Right lung (tissue), 5 donors: ENCODE data around the gene ABHD2. TPM values are rescaled to one million over a fixed set of nuclear protein-coding genes. Genes with fewer than 3 reads are reported as not detected.
A peak's percentile ranks its signal among the peaks of the same experiment; 100 is the strongest.
"Not testable (repeated sequence)": the region's sequence is repeated elsewhere in the genome, so short reads cannot be mapped to it uniquely, and the experiment has no call there.

ENCODE experiments used
- DNase-seq, 2 donors: peaks; one replicate each; pipeline ENCODE4 v3.0.0-alpha.2; 2013
- polyA plus RNA-seq, 5 donors: library from polyadenylated mRNA; unstranded; fragments of 120-200 nt; gene quantifications; one replicate each; pipeline versions ENCODE4 v1.2.1 to v1.2.3, GENCODE V29; 2013; ENCODE audit warnings: inconsistent platforms in 1 of 5, low replicate concordance in 1 of 5; ENCODE audit not compliant: insufficient read length in 5 of 5, insufficient read depth in 1 of 5

ABHD2 gene
- polyA plus RNA-seq, 5 donors = 32.4 to 49.5 (median 38.0) TPM

DNA sequence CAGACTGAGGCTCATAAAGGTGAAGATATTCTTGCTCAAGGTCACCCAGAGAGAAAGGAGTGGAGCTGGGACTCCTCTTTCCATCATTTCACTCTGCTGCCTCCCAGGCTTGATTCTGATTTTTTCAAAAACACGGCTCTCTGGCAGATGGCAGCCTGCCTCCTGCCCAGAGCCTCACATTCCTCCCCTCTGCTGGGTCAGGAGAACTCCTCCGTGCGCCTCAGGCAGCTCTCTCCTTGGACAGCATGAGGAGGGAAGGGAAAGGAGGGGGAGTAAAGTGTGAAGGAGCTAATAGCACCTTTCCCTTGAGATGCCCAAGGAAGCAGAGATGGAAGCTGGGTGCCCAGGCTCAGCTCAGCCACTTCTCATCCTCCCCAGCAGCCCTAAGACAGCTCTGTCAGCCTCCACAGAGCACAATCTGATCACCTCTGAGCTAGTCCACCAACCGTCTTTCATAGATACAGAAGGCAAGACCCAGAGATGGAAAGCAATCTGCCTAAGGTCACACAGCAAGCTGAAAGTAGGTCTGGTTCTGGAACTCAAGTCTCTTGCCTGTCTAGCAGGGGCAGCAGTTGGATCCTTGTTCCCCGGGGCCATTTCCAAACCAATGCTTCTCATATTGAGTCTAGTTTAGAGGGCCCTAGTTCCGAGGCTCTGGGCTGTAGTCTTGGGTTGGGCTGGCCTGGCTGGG, 129.6 kb downstream of the ABHD2 start:
- no peak for DNase-seq

DNA sequence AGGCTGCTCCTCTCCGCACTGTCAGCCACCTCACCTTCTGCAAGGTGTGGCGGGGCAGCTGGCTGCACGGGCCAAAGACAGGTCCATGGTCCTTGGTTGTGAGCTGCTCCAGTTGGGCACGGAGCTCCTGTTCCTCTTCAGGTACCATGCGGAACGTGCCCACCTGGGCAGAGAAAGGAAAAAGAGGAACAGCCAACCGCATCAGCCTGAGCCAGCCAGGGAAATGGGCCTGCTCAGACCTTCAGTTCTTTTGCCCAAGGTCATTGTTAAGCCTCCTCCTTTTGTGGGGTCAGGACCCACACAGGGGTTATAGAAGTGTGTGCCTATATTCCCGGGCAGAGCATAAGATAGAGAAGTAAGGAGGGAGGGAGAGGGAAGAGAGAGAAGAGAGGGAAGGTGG, 130.3 kb downstream of the ABHD2 start:
- no peak for DNase-seq

DNA sequence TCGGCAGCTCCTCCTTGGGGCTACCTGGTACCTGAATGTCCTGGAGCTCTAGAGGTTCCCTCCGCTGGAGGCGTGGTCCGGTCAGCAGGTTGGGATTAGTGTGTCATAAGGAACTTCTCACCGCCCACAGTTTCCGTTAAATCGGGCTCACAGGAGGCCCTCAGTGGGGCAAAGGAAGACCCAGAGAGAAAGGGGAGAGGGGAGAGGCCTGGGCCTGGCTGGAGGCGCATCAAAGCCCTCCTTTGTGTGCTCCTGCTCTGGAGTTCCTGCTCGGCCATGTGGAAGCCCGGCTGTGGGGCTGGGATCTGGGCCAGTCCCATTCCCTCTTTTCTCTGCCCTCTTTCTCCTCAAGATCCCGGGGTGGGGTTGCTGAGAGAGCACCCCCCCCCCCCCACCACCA, 133.3 kb downstream of the ABHD2 start, which contains the start of gene RLBP1:
TSS of gene RLBP1 (minus strand) at position 37 of the 400 bp plus-strand sequence. CDS start 2,604 bp downstream, outside the sequence.
- DNase-seq = no peak

DNA sequence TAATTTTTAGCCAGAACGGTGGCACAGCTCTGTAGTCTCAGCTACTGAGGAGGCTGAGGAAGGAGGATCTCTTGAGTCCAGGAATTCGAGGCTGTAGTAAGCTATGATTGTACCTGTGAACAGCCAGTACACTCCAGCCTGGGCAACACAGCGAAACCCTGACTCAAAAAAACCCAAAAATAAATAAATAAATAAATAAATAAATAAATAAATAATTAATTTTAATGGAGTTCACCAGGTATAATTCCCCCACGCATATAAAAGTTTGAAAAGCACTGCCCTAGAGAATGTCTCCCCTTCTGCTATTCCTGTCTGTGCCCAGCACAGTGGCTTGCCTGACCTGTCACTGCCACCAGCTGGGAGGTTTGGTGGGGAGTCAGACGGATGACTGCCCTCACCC, 137.3 kb downstream of the ABHD2 start:
- no peak for DNase-seq

DNA sequence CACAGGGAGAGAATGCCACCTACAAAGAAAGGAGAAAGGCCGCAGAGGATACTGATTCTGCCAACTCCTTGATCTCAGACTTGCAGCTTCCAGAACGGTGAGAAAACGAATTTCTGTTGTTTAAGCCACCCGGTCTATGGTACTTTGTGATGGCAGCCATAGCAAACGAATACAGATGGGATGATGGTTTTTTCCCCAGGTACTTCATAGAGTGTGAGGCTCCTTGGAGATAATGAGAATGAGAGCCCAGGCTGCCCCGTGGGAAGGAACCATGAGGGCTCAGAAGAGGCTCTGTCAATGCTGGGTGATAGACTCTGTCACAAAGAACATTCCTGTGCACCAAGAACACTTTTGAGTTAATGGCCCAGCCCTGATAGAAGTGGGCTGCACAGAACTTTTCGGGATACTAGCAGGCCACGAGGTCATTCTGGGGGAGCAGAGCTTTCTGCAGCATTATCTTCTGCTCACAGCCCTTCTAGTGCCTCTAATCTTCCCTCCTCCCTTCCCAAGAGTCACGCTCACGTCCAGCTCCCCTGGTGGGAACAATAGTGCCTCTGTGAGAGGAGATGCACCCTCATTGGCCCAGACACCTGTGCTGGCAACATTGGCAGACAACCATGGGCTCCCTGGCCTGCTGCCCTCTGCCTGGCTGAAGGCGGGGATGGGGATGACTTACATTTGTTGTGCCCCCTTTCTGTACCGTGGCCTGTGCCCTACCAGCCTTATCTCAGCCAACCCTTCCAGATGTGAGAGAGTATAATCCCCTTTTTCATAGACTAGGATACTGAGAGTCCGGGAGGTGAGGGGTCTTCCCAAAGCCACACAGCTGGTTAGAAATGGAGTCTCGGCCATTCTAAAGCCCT, 138.3 kb downstream of the ABHD2 start:
- DNase-seq = no peak

DNA sequence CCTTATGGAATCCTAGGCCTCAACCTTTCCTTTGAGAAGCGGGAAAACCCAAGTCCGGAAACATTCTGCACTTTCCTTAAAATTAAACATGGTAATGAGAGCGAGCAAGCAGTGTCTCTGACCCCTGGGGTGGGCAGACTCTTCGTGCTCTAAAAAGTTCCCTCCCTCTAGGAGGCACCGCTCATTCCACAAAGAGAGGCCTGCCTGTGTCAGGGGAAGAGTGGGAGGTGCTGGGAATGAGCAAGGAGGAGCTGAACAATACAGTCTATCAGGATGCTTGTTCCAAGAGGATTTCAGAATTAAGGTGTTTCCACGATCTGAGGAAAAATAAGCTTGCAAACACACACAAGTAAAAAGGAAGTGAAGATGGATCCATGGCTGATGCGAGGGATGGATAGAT, 139.2 kb downstream of the ABHD2 start:
- DNase-seq = no peak

DNA sequence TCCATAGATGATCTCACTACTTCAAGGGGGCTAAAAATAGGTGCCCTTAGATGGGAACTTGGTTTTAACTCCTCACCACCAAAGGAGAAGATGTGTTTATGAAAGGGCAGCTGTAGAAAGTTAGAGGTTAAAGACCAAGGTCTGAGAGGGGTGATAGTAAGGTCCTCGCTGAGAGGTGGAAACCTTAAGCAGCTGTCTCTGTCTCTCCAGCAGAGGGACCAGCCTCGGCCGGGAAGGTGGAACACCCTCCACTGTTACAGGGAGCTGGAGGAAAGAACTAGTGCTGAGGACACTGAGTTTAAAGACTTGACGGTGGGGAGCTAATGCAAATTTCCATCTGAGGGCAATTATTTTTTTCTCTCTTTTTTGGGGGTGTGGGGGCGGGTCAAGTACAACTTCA, 142.0 kb downstream of the ABHD2 start:
- no peak for DNase-seq

DNA sequence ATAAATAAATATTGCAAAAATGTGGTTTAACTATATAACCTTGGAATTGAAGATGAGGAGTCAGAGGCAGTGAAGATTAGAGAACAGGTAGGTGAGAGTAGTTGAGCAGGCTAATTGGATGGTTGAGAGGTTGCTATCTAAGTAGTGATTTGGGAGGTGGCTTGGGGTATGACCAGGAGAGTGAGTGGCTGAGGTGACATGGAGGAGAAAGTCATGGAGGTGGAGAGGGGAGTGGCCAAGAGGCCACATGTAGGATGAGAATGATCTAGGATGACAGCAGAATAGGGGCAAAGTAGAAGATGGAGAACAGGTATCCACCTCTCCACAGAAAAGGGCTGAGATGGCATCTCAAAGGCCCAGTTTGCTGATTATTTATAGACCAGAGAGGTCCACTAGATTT, 143.6 kb downstream of the ABHD2 start:
- DNase-seq = no peak

DNA sequence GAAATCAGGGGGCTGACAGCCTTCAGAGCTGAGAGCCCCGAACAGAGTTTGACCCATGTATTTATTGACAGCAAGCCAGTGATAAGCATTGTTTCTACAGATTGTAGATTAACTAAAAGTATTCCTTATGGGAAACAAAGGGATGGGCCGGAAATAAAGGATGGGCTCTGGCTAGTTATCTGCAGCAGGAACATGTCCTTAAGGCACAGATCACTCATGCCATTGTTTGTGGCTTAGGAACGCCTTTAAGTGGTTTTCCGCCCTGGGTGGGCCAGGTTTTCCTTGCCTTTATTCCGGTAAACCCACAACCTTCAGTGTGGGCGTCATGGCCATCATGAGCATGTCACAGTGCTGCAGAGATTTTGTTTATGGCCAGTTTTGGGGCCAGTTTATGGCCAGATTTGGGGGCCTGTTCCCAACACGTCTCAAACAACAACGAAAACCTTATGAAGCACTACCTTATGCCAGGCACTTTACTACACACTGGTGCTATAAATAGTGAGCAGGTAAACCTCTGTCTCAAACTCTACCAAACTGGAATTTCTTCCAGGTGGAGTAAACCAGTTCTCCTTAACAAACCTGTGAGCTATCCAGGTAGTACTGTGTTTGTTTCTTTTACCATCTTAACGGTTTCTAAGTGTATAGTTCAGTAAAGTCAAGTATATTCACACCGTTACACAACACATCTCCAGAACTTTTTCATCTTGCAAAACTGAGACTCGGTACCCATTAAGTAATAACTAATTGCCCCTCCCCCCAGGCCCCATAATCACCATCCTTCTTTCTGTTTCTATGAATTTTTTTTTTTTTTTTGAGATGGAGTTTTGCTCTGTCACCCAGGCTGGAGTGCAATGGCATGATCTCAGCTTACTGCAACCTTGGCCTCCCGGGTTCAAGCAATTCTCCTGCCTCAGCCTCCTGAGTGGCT, 151.9 kb downstream of the ABHD2 start:
- not testable (repeated sequence) for DNase-seq

DNA sequence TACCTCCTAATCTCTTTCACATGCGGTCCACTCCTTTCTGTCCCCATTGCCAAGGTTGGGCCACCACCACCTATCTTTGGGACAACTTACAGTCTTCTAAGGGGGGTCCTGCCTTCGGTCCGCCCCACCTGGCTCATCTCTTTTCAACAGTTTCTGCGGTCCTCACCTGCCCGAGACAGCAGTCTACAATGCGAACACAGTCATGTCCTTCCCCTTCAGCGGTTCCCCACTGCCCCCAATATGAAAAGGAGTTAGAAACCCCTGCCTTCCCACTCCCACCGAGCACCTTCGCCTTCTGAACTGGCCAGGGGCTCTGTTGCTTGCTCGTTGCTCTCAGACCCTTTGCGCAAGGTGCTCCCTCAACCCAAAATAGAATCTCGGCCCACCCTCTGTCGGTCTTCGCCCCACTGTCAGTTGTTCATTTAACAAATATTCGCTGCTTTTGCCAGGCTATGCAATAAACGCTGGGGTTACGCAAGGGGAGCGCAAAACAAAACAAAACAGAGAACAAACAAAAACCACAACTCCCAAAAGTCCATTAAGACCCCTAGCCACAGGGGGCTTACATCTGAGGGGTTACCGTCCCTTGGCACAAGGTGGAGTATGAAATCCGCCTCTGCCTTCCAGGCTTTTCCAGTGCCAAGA, 154.9 kb downstream of the ABHD2 start:
- DNase-seq = peak in 1 of 2 donors; percentile 4

DNA sequence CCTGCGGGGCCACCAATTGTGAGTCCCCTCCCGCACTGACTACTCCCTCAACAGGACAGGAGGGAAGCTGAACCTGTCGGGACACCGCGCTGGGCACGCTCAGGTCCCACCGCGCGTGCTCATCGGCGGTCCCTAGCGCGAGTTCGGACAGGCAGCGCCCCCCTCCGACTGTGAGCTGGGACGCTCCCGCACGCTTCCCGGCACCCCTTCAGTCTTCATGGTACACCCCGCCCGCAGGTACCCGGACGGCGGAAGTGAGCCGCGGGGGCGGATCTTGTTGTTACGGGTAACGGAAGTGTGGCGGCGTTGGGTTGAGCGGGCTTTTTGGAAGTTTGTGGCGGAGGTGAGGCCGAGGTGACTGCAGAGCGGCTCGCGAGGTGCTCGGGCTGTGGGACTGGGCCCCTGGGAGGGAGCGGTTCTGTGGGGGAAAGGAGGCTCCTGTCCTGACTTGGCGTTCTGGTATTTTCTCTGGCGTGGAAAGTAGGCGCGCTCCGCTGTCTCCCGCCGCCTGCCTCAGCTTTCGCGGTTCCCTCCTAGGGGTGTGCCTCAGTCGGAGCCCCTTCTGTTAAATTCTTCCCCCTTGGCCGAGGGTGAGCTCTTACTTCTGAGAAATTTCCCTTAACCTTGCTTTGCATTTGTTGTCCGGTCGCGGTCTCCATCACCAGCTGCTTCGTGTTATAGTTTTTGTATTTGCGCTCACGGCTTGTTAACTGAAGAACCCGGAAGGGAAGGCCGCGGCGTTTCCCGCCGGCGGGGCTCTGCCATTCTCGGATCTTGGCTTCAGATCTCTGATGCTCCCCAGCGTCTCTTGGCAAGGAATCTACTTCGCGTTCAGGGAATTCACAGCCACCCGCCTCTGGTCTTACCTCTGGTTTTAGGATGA, 155.7 kb downstream of the ABHD2 start, which contains the start of gene FANCI:
TSS of gene FANCI (plus strand) at position 289 of the 883 bp plus-strand sequence. CDS start 3,669 bp downstream, outside the sequence.
- peak; percentile 91 to 92 for DNase-seq

DNA sequence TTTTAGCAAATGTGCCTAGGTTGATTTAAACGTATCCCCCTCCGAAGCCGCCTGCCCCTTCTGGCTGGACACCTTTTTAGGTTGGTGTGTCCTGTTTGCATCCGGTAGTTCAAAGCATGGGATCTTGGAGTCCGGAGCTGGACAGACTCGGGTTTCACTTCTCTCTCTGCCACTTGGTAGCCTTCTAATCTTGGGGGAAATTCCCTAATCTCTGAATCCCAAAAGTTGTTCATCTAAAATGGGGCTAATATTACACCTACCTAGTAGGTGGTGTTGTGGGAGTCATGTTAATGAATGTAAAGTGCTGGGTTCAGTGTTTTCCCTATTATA, 156.3 kb downstream of the ABHD2 start:
- no peak for DNase-seq

DNA sequence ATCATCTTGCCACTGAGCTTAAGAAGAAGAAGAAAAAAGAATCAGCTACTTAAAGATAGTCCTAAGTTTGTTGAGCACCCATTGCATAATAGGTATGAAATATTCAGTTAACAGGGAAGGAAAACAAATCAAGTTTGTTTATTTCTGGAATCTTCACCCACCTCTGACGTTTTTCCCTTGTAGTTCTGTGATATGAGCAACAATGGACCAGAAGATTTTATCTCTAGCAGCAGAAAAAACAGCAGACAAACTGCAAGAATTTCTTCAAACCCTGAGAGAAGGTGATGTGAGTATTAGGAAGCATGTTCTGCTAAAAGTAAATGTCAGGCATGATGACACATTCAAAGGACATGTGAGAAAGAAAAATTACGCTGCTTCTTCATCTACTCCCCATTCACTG, 159.2 kb downstream of the ABHD2 start:
- DNase-seq = no peak

DNA sequence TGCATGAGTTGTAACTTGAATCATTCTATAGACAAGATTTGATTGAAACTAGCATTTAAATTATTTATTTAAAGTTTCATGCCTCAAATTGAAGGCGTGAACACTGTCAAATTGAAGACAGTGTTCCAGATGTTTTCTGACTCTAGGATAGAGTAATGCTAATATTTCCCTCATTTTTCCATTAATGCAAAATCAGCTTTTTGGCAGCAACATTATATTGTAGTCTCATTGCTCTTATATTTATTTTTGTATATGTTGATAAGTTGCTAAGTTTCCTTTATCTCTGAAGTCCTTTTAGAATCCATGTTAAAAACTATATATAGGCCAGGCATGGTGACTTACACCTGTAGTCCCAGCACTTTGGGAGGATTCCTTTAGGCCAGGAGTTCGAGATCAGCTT, 160.3 kb downstream of the ABHD2 start:
- DNase-seq = no peak

DNA sequence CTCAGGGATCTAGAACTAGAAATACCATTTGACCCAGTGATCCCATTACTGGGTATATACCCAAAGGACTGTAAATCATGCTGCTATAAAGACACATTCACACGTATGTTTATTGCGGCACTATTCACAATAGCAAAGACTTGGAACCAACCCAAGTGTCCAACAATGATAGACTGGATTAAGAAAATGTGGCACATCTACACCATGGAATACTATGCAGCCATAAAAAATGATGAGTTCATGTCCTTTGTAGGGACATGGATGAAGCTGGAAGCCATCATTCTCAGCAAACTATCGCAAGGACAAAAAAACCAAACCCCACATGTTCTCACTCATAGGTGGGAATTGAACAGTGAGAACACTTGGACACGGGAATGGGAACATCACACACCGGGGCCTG, 161.9 kb downstream of the ABHD2 start:
- not testable (repeated sequence) for DNase-seq

Other genes with a start within 250 kb of the ABHD2 start
- 1 to 10 TPM; 2.4 to 4.7 (median 3.5) TPM for gene HAPLN3, start 192.9 kb upstream of the ABHD2 start, polyA plus RNA-seq
- gene MFGE8, start 175.1 kb upstream of the ABHD2 start, polyA plus RNA-seq = 100 to 1,000 TPM; 103 to 149 (median 121) TPM
- gene RLBP1, start 133.1 kb downstream of the ABHD2 start, polyA plus RNA-seq = not detected
- 10 to 100 TPM; 20.1 to 61.1 (median 47.5) TPM for gene FANCI, start 155.5 kb downstream of the ABHD2 start, polyA plus RNA-seq
- 10 to 100 TPM; 45.6 to 57.2 (median 53.7) TPM for gene POLG, start 246.4 kb downstream of the ABHD2 start, polyA plus RNA-seq